GM23248 (cell line): ENCODE data around the gene PIK3CD. TPM values are rescaled to one million over a fixed set of nuclear protein-coding genes. Genes with fewer than 3 reads are reported as not detected.
"Not testable (repeated sequence)": the region's sequence is repeated elsewhere in the genome, so short reads cannot be mapped to it uniquely, and the experiment has no call there.

Source experiments
- DNase-seq: peaks from one replicate; pipeline ENCODE4 v3.0.0-alpha.2; 2015
- H2AFZ ChIP-seq: fragments of 200-600 bp; sonication (generic); 2 replicates; pipeline ENCODE4 v1.6.1; 2016; ENCODE audit warnings: antibody characterized with exemption
- H3F3A ChIP-seq: fragments of 200-600 bp; sonication (generic); 2 replicates; pipeline ENCODE4 v1.6.1; 2016; ENCODE audit warnings: mild to moderate bottlenecking, antibody characterized with exemption, mixed run types; ENCODE audit not compliant: insufficient read depth
- H3K27ac ChIP-seq: fragments of 200-600 bp; sonication (generic); 2 replicates; pipeline ENCODE4 v1.5.1; 2016; ENCODE audit warnings: mild to moderate bottlenecking
- H3K27me3 ChIP-seq: fragments of 200-600 bp; sonication (generic); replicated peaks from 2 replicates; pipeline ENCODE4 v1.6.1; 2016; ENCODE audit warnings: mild to moderate bottlenecking; ENCODE audit not compliant: insufficient read depth
- H3K36me3 ChIP-seq: fragments of 200-600 bp; sonication (generic); 2 replicates; pipeline ENCODE4 v1.6.1; 2016; ENCODE audit warnings: low read depth, mild to moderate bottlenecking
- H3K4me1 ChIP-seq: fragments of 200-600 bp; sonication (generic); 2 replicates; pipeline ENCODE4 v1.6.1; 2016; ENCODE audit warnings: mild to moderate bottlenecking; ENCODE audit not compliant: insufficient read depth
- H3K4me2 ChIP-seq: fragments of 200-600 bp; sonication (generic); one replicate; pipeline ENCODE4 v1.6.1; 2016; ENCODE audit warnings: mild to moderate bottlenecking; ENCODE audit not compliant: unreplicated experiment
- H3K4me3 ChIP-seq: fragments of 200-600 bp; sonication (generic); 2 replicates; pipeline ENCODE4 v1.5.1; 2016; ENCODE audit warnings: mild to moderate bottlenecking
- H3K79me2 ChIP-seq: fragments of 200-600 bp; sonication (generic); 2 replicates; pipeline ENCODE4 v1.6.1; 2016; ENCODE audit warnings: mild to moderate bottlenecking; ENCODE audit not compliant: insufficient read depth
- H3K9ac ChIP-seq: fragments of 200-600 bp; sonication (generic); 2 replicates; pipeline ENCODE4 v1.6.1; 2016; ENCODE audit warnings: mild to moderate bottlenecking
- H3K9me2 ChIP-seq: fragments of 200-600 bp; sonication (generic); 2 replicates; pipeline ENCODE4 v1.6.1; 2016; ENCODE audit warnings: mixed run types, mild to moderate bottlenecking, moderate library complexity; ENCODE audit not compliant: insufficient read depth
- H3K9me3 ChIP-seq: fragments of 200-600 bp; sonication (generic); one replicate; pipeline ENCODE4 v1.6.1; 2017; ENCODE audit warnings: low read depth
- H4K20me1 ChIP-seq: fragments of 200-600 bp; sonication (generic); 2 replicates; pipeline ENCODE4 v1.6.0; 2016; ENCODE audit not compliant: insufficient read depth
- EZH2 ChIP-seq: fragments of 200-600 bp; sonication (generic); IDR thresholded peaks from 2 replicates; pipeline ENCODE4 v1.6.1; 2018; ENCODE audit warnings: antibody characterized with exemption, mild to moderate bottlenecking; ENCODE audit not compliant: insufficient read depth, poor library complexity, severe bottlenecking
- EZH2phosphoT487 ChIP-seq: fragments of 200-600 bp; sonication (generic); IDR thresholded peaks from 2 replicates; pipeline ENCODE4 v1.6.1; 2018; ENCODE audit warnings: antibody characterized with exemption, moderate library complexity, mild to moderate bottlenecking, low read depth; ENCODE audit not compliant: insufficient read depth
- WGBS, 2 experiments: methylation state at CpG; one replicate each; pipeline ENCODE4 v1.1.6; 2015 to 2017; ENCODE audit warnings: low lambda C conversion rate in 2 of 2, low coverage in 1 of 2; ENCODE audit errors: missing lambda C conversion rate in 2 of 2; 5-methylcytosine and 5-hydroxymethylcytosine counted together
- in situ Hi-C: fragments of 300-500 bp; cut with MboI; formaldehyde crosslinking; loops from 2 replicates; pipeline ENCODE4 v1.15.0; 2020
- polyA plus RNA-seq: library from polyadenylated mRNA; unstranded; fragments of >200 nt; fragmentation: Nextera tagmentation; extraction: Ambion mirVana; gene quantifications from 2 replicates; pipeline ENCODE4 v1.2.1, GENCODE V29; 2016
- total RNA-seq: library from RNA; depleted of rRNA; stranded (reverse); fragments of >200 nt; shearing (Covaris generic); gene quantifications from 2 replicates; pipeline ENCODE4 v1.2.3, GENCODE V29; 2014

The PIK3CD gene
- total and polyA plus RNA-seq, 2 experiments from 2014 or later = 3.5 to 7.1 TPM

DNA sequence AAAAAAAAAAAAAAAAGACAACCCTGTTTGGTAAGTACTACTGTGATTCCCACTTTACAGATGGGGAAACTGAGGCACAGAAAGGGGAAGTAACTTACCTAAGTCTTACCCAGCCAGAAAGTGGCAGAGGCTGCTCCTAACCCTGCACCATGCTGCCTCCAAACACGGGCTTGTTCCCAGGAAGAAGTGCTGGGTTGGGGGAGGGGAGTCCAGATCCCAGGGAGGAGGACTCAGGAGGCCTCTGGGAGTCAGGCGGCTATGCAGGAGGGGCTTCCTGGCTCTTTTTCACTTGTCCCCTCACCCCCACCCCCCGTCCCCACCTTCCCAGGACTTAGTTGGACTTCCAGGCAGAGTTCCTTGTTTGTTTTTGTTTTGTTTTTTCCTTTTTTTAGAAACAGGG lies 23.9 kb downstream of the PIK3CD start:
- TF ChIP-seq EZH2 = no peak
- TF ChIP-seq EZH2phosphoT487 = no peak
- H3K4me3 ChIP-seq = no peak overlapping the region
- H3K9ac ChIP-seq = no peak overlapping the region
- no peaks in the 10 kb centered on the region for H3K9me3 ChIP-seq
- in situ Hi-C loops = no loop called here
- H3K27ac ChIP-seq = no peak overlapping the region
- H3K9me2 ChIP-seq = no peaks in the 10 kb centered on the region
- no peak for DNase-seq
- H2AFZ ChIP-seq = no peak overlapping the region
- H3K4me2 ChIP-seq = no peak overlapping the region
- no peaks in the 10 kb centered on the region for H3K4me1 ChIP-seq
- no peaks in the 10 kb centered on the region for H4K20me1 ChIP-seq
- WGBS, 2 experiments = 57 to 68% methylated on average over 3 of the region's 3 CpGs
- H3F3A ChIP-seq = no peaks in the 10 kb centered on the region
- no peaks in the 10 kb centered on the region for H3K79me2 ChIP-seq
- no peaks in the 10 kb centered on the region for H3K36me3 ChIP-seq
- H3K27me3 ChIP-seq = no peaks in the 10 kb centered on the region

- H3K4me2 ChIP-seq, H3K9me2 ChIP-seq, H3K27me3 ChIP-seq, H3K27ac ChIP-seq, H3K9ac ChIP-seq, DNase-seq, H3K4me1 ChIP-seq, H3K79me2 ChIP-seq, H3K9me3 ChIP-seq, in situ Hi-C loops, H4K20me1 ChIP-seq, H3K36me3 ChIP-seq, H3K4me3 ChIP-seq, H3F3A ChIP-seq, H2AFZ ChIP-seq: not testable (repeated sequence)
- 92 to 97% methylated on average over 7 of the region's 7 CpGs for WGBS, 2 experiments
Observed at GRCh38 chr1:9676128-9676527, 24.6 kb downstream of the PIK3CD start.

GRCh38 chr1:9676815-9677393 lies 25.4 kb downstream of the PIK3CD start:
- H3K9me3 ChIP-seq = no peaks in the 10 kb centered on the region
- no peaks in the 10 kb centered on the region for H3F3A ChIP-seq
- TF ChIP-seq EZH2 (no peak), EZH2phosphoT487 (no peak)
- H3K27ac ChIP-seq = no peak overlapping the region
- H3K9ac ChIP-seq = no peak overlapping the region
- no peak overlapping the region for H3K4me2 ChIP-seq
- no peaks in the 10 kb centered on the region for H3K79me2 ChIP-seq
- in situ Hi-C loops = no loop called here
- no peak for DNase-seq
- no peak overlapping the region for H2AFZ ChIP-seq
- WGBS, 2 experiments = 60 to 64% methylated on average over 10 of the region's 10 CpGs
- no peaks in the 10 kb centered on the region for H3K9me2 ChIP-seq
- no peaks in the 10 kb centered on the region for H3K36me3 ChIP-seq
- no peaks in the 10 kb centered on the region for H3K27me3 ChIP-seq
- H4K20me1 ChIP-seq = no peaks in the 10 kb centered on the region
- no peaks in the 10 kb centered on the region for H3K4me1 ChIP-seq
- H3K4me3 ChIP-seq = no peak overlapping the region

- no peaks in the 10 kb centered on the region for H3K27me3 ChIP-seq
Observed at GRCh38 chr1:9680091-9680490, 28.6 kb downstream of the PIK3CD start.

GRCh38 chr1:9680828-9681227 lies 29.3 kb downstream of the PIK3CD start:
- no peaks in the 10 kb centered on the region for H3K36me3 ChIP-seq
- H4K20me1 ChIP-seq = no peaks in the 10 kb centered on the region
- in situ Hi-C loops = no loop called here
- WGBS, 2 experiments = 95 to 97% methylated on average over 6 of the region's 6 CpGs
- no peaks in the 10 kb centered on the region for H3K4me1 ChIP-seq
- H3K27ac ChIP-seq = no peak overlapping the region
- no peaks in the 10 kb centered on the region for H3K27me3 ChIP-seq
- no peak for TF ChIP-seq EZH2phosphoT487
- TF ChIP-seq EZH2 = no peak
- no peak overlapping the region for H3K4me2 ChIP-seq
- no peak overlapping the region for H3K9ac ChIP-seq
- H3K9me2 ChIP-seq = no peaks in the 10 kb centered on the region
- no peaks in the 10 kb centered on the region for H3K79me2 ChIP-seq
- no peak for DNase-seq
- no peak overlapping the region for H3K4me3 ChIP-seq
- no peak overlapping the region for H2AFZ ChIP-seq
- H3K9me3 ChIP-seq = no peaks in the 10 kb centered on the region
- H3F3A ChIP-seq = no peaks in the 10 kb centered on the region

More at GRCh38 chr1:9680091-9680490, 28.6 kb downstream of the PIK3CD start:
- in situ Hi-C loops = no loop called here
- Histone ChIP-seq H3K4me1 (no peaks in the 10 kb centered on the region), H3K4me2 (no peak overlapping the region), H2AFZ (no peak overlapping the region), H3K4me3 (no peak overlapping the region), H3K9me2 (no peaks in the 10 kb centered on the region), H3K9ac (no peak overlapping the region), H3K79me2 (no peaks in the 10 kb centered on the region), H3K27ac (no peak overlapping the region), H3K36me3 (no peaks in the 10 kb centered on the region), H4K20me1 (no peaks in the 10 kb centered on the region), H3F3A (no peaks in the 10 kb centered on the region), H3K9me3 (no peaks in the 10 kb centered on the region)
- no peak for DNase-seq
- WGBS, 2 experiments = 84 to 96% methylated on average over 2 of the region's 2 CpGs
- TF ChIP-seq EZH2 = no peak
- TF ChIP-seq EZH2phosphoT487 = no peak
